Neural cell (in vitro differentiated cells): Measurements from ENCODE around the gene SRSF2. TPM values are rescaled to one million over a fixed set of nuclear protein-coding genes. Genes with fewer than 3 reads are reported as not detected.

ENCODE experiments used
- H2AFZ ChIP-seq: fragments of 200-600, 300-800 bp; sonication (generic), shearing (Covaris generic); 2 replicates; pipeline ENCODE4 v1.6.0; 2014; ENCODE audit warnings: low read depth, mild to moderate bottlenecking, antibody characterized with exemption, low read length, moderate library complexity
- H3F3A ChIP-seq: fragments of 200-600 bp; shearing (Covaris generic); 2 replicates; pipeline ENCODE4 v1.6.1; 2016; ENCODE audit warnings: mild to moderate bottlenecking, moderate library complexity, mixed read lengths, antibody characterized with exemption, low read length; ENCODE audit not compliant: insufficient read depth, poor library complexity, severe bottlenecking
- H3K27ac ChIP-seq: fragments of 200-600, 300-800 bp; sonication (generic), shearing (Covaris generic); 2 replicates; pipeline ENCODE4 v1.5.1; 2014; ENCODE audit warnings: mild to moderate bottlenecking, low read length, moderate library complexity
- H3K27me3 ChIP-seq: fragments of 300-800, 200-600 bp; sonication (generic), shearing (Covaris generic); 2 replicates; pipeline ENCODE4 v1.6.0; 2014; ENCODE audit warnings: mild to moderate bottlenecking, low read depth, low read length, moderate library complexity; ENCODE audit not compliant: insufficient read depth
- H3K36me3 ChIP-seq: fragments of 300-800, 200-600 bp; sonication (generic), shearing (Covaris generic); 2 replicates; pipeline ENCODE4 v1.5.1; 2014; ENCODE audit warnings: mild to moderate bottlenecking, antibody characterized with exemption, low read length, moderate library complexity; ENCODE audit not compliant: insufficient read depth
- H3K4me2 ChIP-seq: fragments of 300-800, 200-600 bp; sonication (generic), shearing (Covaris generic); 2 replicates; pipeline ENCODE4 v1.6.0; 2014; ENCODE audit warnings: mild to moderate bottlenecking, low read length
- H3K4me3 ChIP-seq: fragments of 300-800, 200-600 bp; sonication (generic), shearing (Covaris generic); 2 replicates; pipeline ENCODE4 v1.5.1; 2014; ENCODE audit warnings: mild to moderate bottlenecking, low read length, moderate library complexity
- H3K79me2 ChIP-seq: fragments of 200-600 bp; shearing (Covaris generic); replicated peaks from 2 replicates; pipeline ENCODE4 v1.6.0; 2014; ENCODE audit warnings: mild to moderate bottlenecking, low read length, moderate library complexity; ENCODE audit not compliant: insufficient read depth
- H3K9ac ChIP-seq: fragments of 300-800, 200-600 bp; sonication (generic), shearing (Covaris generic); 2 replicates; pipeline ENCODE4 v1.6.1; 2016; ENCODE audit warnings: mild to moderate bottlenecking, low read length, mixed read lengths
- H3K9me2 ChIP-seq: fragments of 200-600 bp; shearing (Covaris generic); 2 replicates; pipeline ENCODE4 v1.6.1; 2016; ENCODE audit warnings: mild to moderate bottlenecking, low read length, mixed read lengths; ENCODE audit not compliant: insufficient read depth
- H3K9me3 ChIP-seq: fragments of 200-600, 300-800 bp; sonication (generic), shearing (Covaris generic); 2 replicates; pipeline ENCODE4 v1.6.1; 2016; ENCODE audit warnings: mild to moderate bottlenecking, mixed run types, low read length, moderate library complexity, mixed read lengths
- H4K20me1 ChIP-seq: fragments of 200-600 bp; shearing (Covaris generic); 2 replicates; pipeline ENCODE4 v1.6.1; 2016; ENCODE audit warnings: mild to moderate bottlenecking, mixed run types; ENCODE audit not compliant: insufficient read depth
- CTCF ChIP-seq: fragments of 450-650 bp; IDR thresholded peaks from 2 replicates; pipeline ENCODE4 v1.5.1; 2014; ENCODE audit warnings: antibody characterized with exemption, mild to moderate bottlenecking, moderate library complexity; ENCODE audit not compliant: poor library complexity, severe bottlenecking
- EP300 ChIP-seq: fragments of 450-650 bp; conservative IDR thresholded peaks from 2 replicates; pipeline ENCODE4 v1.6.1; 2014; ENCODE audit warnings: antibody characterized with exemption, mild to moderate bottlenecking, moderate library complexity; ENCODE audit not compliant: poor library complexity, severe bottlenecking
- EZH2 ChIP-seq: fragments of 200-600, 300-800 bp; shearing (Covaris generic), sonication (generic); IDR thresholded peaks from 2 replicates; pipeline ENCODE4 v1.6.1; 2014; ENCODE audit warnings: antibody characterized with exemption, low read length, borderline replicate concordance, mild to moderate bottlenecking; ENCODE audit not compliant: insufficient read depth, poor library complexity, severe bottlenecking
- MXI1 ChIP-seq: fragments of 450-650 bp; conservative IDR thresholded peaks from 2 replicates; pipeline ENCODE4 v1.6.1; 2014; ENCODE audit warnings: antibody characterized with exemption, mild to moderate bottlenecking; ENCODE audit not compliant: poor library complexity, severe bottlenecking
- POLR2AphosphoS5 ChIP-seq: IDR thresholded peaks from 2 replicates; pipeline ENCODE4 v1.6.1; 2012
- RAD21 ChIP-seq: fragments of 450-650 bp; conservative IDR thresholded peaks from 2 replicates; pipeline ENCODE4 v1.6.1; 2014; ENCODE audit warnings: antibody characterized with exemption, mild to moderate bottlenecking, moderate library complexity
- REST ChIP-seq: IDR thresholded peaks from 2 replicates; pipeline ENCODE4 v1.6.1; 2012; ENCODE audit warnings: borderline replicate concordance
- SMC3 ChIP-seq: fragments of 450-650 bp; conservative IDR thresholded peaks from 2 replicates; pipeline ENCODE4 v1.6.1; 2014; ENCODE audit warnings: antibody characterized with exemption, mild to moderate bottlenecking, moderate library complexity; ENCODE audit not compliant: poor library complexity
- TAF1 ChIP-seq: IDR thresholded peaks from 2 replicates; pipeline ENCODE4 v1.6.1; 2012; ENCODE audit warnings: low read depth
- polyA plus RNA-seq: library from polyadenylated mRNA; depleted of rRNA; stranded (reverse); fragments of >200 nt; gene quantifications from 2 replicates; pipeline ENCODE4 v1.2.3, GENCODE V29; 2014

The SRSF2 gene
- polyA plus RNA-seq, 1 donor from 2014 or later: 355 TPM

- Histone ChIP-seq H3K79me2 (peaks cover 8% of the 10 kb centered on the region), H3K9me2 (no peaks in the 10 kb centered on the region), H3K4me2 (no peak overlapping the region), H4K20me1 (no peaks in the 10 kb centered on the region), H2AFZ (no peak overlapping the region), H3K36me3 (no peaks in the 10 kb centered on the region), H3K27ac (no peak overlapping the region), H3K9ac (no peak overlapping the region), H3K4me3 (no peak overlapping the region), H3K27me3 (no peaks in the 10 kb centered on the region), H3F3A (no peaks in the 10 kb centered on the region), H3K9me3 (no peaks in the 10 kb centered on the region)
- TF ChIP-seq POLR2AphosphoS5 (no peak), MXI1 (no peak), REST (no peak), RAD21 (no peak), CTCF (no peak), EP300 (no peak), TAF1 (no peak), SMC3 (no peak), EZH2 (no peak)
Observed at GRCh38 chr17:76721463-76721862, 15.7 kb downstream of the SRSF2 start.

- no peak overlapping the region for H2AFZ ChIP-seq
- H3K79me2 ChIP-seq: peaks cover 8% of the 10 kb centered on the region
- no peak overlapping the region for H3K4me3 ChIP-seq
- H3K9me2 ChIP-seq: no peaks in the 10 kb centered on the region
- H3K9me3 ChIP-seq: no peaks in the 10 kb centered on the region
- TF ChIP-seq SMC3 (no peak), EZH2 (no peak), CTCF (no peak), MXI1 (no peak), RAD21 (no peak), EP300 (no peak), REST (no peak), TAF1 (no peak), POLR2AphosphoS5 (no peak)
- H3K4me2 ChIP-seq: no peak overlapping the region
- H3K27ac ChIP-seq: no peak overlapping the region
- H3F3A ChIP-seq: no peaks in the 10 kb centered on the region
- H3K27me3 ChIP-seq: no peaks in the 10 kb centered on the region
- no peaks in the 10 kb centered on the region for H4K20me1 ChIP-seq
- H3K36me3 ChIP-seq: no peaks in the 10 kb centered on the region
- no peak overlapping the region for H3K9ac ChIP-seq
Observed at GRCh38 chr17:76720941-76721340, 16.2 kb downstream of the SRSF2 start.
